Mesendoderm (in vitro differentiated cells): ENCODE measurements around the gene GALNT9.

Experiments used
- DNase-seq: peaks from one replicate; pipeline ENCODE4 v3.0.0; 2013
- H2AK5ac ChIP-seq: 2 replicates; pipeline ENCODE4 v1.6.1; 2013; ENCODE audit warnings: low read length, inconsistent platforms
- H2BK120ac ChIP-seq: 2 replicates; pipeline ENCODE4 v1.6.1; 2013; ENCODE audit warnings: low read depth, mild to moderate bottlenecking, low read length, moderate library complexity, mixed read lengths
- H2BK15ac ChIP-seq: replicated peaks from 2 replicates; pipeline ENCODE4 v1.6.1; 2013; ENCODE audit warnings: low read depth, mild to moderate bottlenecking, moderate library complexity
- H2BK5ac ChIP-seq: 2 replicates; pipeline ENCODE4 v1.6.1; 2013; ENCODE audit warnings: low read length, inconsistent platforms
- H3K18ac ChIP-seq: 2 replicates; pipeline ENCODE4 v1.6.1; 2013; ENCODE audit warnings: mild to moderate bottlenecking, low read length, mixed read lengths
- H3K23ac ChIP-seq: one replicate; pipeline ENCODE4 v1.6.1; 2013; ENCODE audit warnings: low read length
- H3K27ac ChIP-seq: 2 replicates; pipeline ENCODE4 v1.5.1; 2013; ENCODE audit warnings: low read depth, mild to moderate bottlenecking, inconsistent platforms, low read length, moderate library complexity
- H3K27me3 ChIP-seq: 2 replicates; pipeline ENCODE4 v1.6.1; 2013; ENCODE audit warnings: low read length, control low read depth, mild to moderate bottlenecking, inconsistent platforms; ENCODE audit not compliant: insufficient read depth, poor library complexity
- H3K36me3 ChIP-seq: 2 replicates; pipeline ENCODE4 v1.6.1; 2013; ENCODE audit warnings: low read length, inconsistent platforms; ENCODE audit not compliant: control insufficient read depth, insufficient read depth
- H3K4ac ChIP-seq: one replicate; pipeline ENCODE4 v1.6.1; 2013; ENCODE audit warnings: low read depth, mild to moderate bottlenecking, low read length, moderate library complexity
- H3K4me1 ChIP-seq: 2 replicates; pipeline ENCODE4 v1.6.1; 2013; ENCODE audit warnings: low read depth, low read length, inconsistent platforms; ENCODE audit not compliant: control insufficient read depth
- H3K4me2 ChIP-seq: 2 replicates; pipeline ENCODE4 v1.6.1; 2013; ENCODE audit warnings: low read length
- H3K4me3 ChIP-seq: 2 replicates; pipeline ENCODE4 v1.5.1; 2013; ENCODE audit warnings: mild to moderate bottlenecking, low read length
- H3K56ac ChIP-seq: one replicate; pipeline ENCODE4 v1.6.1; 2013; ENCODE audit warnings: low read length
- H3K79me1 ChIP-seq: 2 replicates; pipeline ENCODE4 v1.6.1; 2013; ENCODE audit warnings: low read length, inconsistent platforms
- H3K79me2 ChIP-seq: 2 replicates; pipeline ENCODE4 v1.6.1; 2013; ENCODE audit warnings: mild to moderate bottlenecking, low read length; ENCODE audit not compliant: control insufficient read depth, insufficient read depth
- H3K9ac ChIP-seq: 2 replicates; pipeline ENCODE4 v1.6.1; 2013; ENCODE audit warnings: low read length, inconsistent platforms
- H4K5ac ChIP-seq: one replicate; pipeline ENCODE4 v1.6.1; 2013; ENCODE audit warnings: low read length
- H4K8ac ChIP-seq: one replicate; pipeline ENCODE4 v1.6.1; 2013; ENCODE audit warnings: low read depth, mild to moderate bottlenecking, control low read depth, low read length, moderate library complexity
- WGBS: extraction: QIAGEN DNeasy Blood & Tissue Kit; methylation state at CpG from one replicate; pipeline ENCODE4 v1.1.7; 2013; ENCODE audit warnings: low lambda C conversion rate, missing lambda C conversion rate; ENCODE audit not compliant: insufficient coverage; ENCODE audit errors: extremely low coverage; 5-methylcytosine and 5-hydroxymethylcytosine counted together

Gene GALNT9

DNA sequence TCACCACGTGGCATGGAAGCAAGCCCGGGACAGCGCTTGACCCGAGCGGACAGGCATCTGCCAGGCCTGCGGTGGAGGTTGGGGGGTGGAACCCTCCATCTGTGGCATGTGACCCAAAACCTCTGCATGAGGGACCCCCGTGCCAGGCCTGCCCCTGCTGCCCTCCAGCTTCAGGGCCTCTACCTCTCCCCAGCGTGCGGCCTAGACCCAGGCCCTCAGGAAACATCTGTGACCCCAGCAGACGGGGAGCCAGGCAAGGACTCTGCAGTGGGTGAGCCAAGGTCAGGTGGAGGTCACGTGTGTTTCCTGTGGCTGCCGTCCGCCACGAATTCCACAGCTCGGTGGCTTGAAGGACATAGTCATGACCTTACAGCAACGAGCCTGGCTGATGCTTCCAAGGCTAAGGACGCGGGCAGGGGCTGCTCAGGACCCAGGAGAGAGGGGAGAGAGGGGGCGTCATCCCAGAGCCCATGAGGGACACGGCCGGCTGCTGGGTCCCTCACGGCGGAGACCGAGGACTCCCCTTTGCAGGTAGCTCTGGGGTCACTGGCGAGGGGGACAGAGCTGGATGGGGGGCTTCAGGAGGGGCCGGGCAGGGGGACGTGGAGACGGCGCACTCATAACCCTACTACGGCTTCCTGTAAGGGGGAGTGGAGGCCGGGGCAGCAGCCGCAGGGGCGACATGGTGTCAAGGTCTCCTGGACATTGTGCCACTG lies 91.5 kb downstream of the GALNT9 start:
- Histone ChIP-seq H4K5ac (no peak overlapping the region), H3K4me2 (no peak overlapping the region), H3K4me1 (no peaks in the 10 kb centered on the region), H3K23ac (no peak overlapping the region), H3K79me1 (no peaks in the 10 kb centered on the region), H3K27me3 (no peaks in the 10 kb centered on the region), H2BK5ac (no peak overlapping the region), H3K9ac (no peak overlapping the region), H4K8ac (no peak overlapping the region), H2BK120ac (no peak overlapping the region), H2AK5ac (no peak overlapping the region), H3K56ac (no peak overlapping the region), H3K18ac (no peak overlapping the region), H3K36me3 (no peaks in the 10 kb centered on the region), H3K79me2 (no peaks in the 10 kb centered on the region), H3K4ac (no peak overlapping the region), H3K27ac (no peak overlapping the region), H2BK15ac (no peak overlapping the region), H3K4me3 (no peak overlapping the region)
- no peak for DNase-seq
- no CpG with 5 or more reads among the region's 33 CpGs for WGBS

DNA sequence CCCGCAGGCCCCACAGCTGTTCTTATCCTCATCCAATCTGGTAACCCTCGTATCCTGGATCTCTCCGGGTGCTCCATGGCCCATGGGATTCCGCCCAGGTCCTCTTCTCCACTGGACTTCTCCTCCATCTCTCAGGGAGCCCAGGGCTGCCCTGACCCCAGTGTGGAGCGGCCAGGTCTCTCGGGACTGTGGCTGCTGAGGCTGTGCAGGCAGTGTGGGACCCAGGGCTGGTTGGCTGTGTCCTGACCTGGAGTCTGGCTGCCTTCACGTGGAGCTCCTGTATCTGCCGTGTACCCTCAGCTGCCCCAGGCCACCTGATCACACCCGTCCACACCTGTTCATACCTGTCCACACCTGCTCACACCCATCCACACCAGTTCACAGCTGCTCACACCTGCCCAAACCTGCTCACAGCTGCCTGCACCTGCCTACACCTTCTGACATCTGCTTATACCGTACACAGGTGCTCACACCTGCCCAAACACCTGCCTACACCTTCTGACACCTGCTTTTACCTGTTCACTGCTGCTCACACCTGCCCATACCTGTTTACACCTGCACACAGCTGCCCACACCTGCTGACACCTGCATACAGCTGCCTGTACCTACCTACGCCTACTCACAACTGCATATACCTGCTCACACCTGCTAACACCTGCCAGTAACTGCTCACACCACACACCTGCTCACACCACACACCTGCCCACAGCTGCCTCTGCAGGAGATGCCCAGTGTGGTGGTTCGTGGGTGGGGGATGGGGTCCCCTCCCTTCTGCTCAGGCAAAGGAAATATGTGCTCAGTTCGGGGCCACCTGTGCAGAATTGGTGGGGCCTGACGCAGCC lies 92.2 kb downstream of the GALNT9 start:
- Histone ChIP-seq H2BK5ac (no peak overlapping the region), H4K8ac (no peak overlapping the region), H2BK120ac (no peak overlapping the region), H3K79me1 (no peaks in the 10 kb centered on the region), H3K23ac (no peak overlapping the region), H3K56ac (no peak overlapping the region), H2AK5ac (no peak overlapping the region), H3K4ac (no peak overlapping the region), H3K9ac (no peak overlapping the region), H3K4me3 (no peak overlapping the region), H4K5ac (no peak overlapping the region), H3K4me1 (no peaks in the 10 kb centered on the region), H3K27me3 (no peaks in the 10 kb centered on the region), H3K4me2 (no peak overlapping the region), H3K36me3 (no peaks in the 10 kb centered on the region), H3K27ac (no peak overlapping the region), H2BK15ac (no peak overlapping the region), H3K18ac (no peak overlapping the region), H3K79me2 (no peaks in the 10 kb centered on the region)
- no peak for DNase-seq
- WGBS = no CpG with 5 or more reads among the region's 14 CpGs

DNA sequence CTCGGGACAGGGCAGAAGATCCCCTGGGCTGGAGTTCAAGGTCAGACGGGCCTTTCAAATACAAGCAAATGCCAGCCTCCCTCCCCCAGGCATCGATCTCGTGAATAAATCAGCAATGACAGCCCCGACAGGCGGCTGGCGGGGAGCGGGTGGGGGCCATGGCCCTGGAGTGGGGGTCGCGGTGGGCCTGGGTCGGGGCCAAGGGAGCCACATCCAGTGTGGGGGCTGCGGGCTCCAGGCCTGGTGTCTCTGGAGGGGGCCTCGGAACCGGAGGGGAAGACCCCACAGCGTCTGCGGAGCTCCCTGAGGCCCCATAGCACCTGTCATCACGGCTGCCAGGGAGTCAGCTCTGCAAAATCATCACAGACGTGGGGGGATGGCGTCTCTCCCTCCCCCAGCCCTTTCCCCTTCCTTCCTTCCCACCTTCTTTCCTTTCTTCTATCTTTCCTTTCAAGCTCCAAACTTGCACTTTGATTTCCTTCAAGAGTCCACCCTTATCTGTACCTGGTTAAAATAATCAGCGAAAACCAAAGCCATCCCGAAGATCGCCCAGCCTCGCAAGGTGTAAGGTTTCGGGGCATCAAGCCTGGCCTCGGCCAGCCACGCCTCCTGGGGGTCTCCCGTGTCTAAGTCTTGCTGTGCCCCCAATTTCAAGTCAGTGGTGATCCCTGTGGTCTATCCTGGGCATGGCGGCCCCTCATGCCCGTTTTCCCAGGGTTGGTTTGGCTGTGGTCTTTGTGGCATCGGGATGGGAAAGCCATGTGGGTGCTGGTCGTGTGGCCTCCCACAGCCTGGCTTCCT lies 93.1 kb downstream of the GALNT9 start:
- no peak overlapping the region for H3K23ac ChIP-seq
- no peak overlapping the region for H3K18ac ChIP-seq
- no peaks in the 10 kb centered on the region for H3K4me1 ChIP-seq
- H4K8ac ChIP-seq = no peak overlapping the region
- no peak overlapping the region for H2BK120ac ChIP-seq
- no peak overlapping the region for H3K27ac ChIP-seq
- H3K36me3 ChIP-seq = no peaks in the 10 kb centered on the region
- no peak overlapping the region for H2BK15ac ChIP-seq
- no CpG with 5 or more reads among the region's 31 CpGs for WGBS
- no peak for DNase-seq
- no peak overlapping the region for H3K4me3 ChIP-seq
- H3K4me2 ChIP-seq = no peak overlapping the region
- no peak overlapping the region for H2AK5ac ChIP-seq
- no peaks in the 10 kb centered on the region for H3K27me3 ChIP-seq
- H3K79me2 ChIP-seq = no peaks in the 10 kb centered on the region
- no peak overlapping the region for H3K56ac ChIP-seq
- no peak overlapping the region for H4K5ac ChIP-seq
- no peak overlapping the region for H3K9ac ChIP-seq
- no peak overlapping the region for H3K4ac ChIP-seq
- no peak overlapping the region for H2BK5ac ChIP-seq
- no peaks in the 10 kb centered on the region for H3K79me1 ChIP-seq

DNA sequence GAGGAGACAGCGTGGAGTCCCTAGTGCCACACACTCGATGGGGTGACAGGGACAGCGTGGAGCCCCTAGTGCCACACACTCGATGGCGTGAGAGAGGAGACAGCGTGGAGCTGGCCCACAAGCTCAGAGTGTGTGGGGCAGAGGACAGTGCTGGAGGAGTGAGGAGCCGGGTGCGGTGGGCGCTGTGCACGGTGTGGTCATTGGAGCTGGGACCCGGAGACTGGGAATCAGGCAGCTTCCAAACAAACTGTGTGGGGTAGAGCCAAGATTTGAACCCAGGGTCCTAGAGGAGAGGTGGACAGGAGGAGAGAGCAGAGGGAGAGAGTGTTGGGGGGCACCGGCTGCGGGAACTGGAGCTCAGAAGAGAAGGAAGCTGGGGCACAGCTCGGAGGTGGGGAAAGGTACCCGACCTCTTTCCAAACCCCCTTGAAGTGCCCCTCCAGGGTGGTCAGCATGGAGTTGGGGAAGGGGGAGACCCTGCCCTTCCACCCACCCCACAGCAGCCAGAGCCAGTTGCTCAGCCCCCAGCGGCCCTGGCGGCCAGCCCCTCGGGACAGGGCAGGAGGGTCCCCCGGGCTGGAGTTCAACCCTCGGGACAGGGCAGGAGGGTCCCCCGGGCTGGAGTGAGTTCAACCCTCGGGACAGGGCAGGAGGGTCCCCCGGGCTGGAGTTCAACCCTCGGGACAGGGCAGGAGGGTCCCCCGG lies 94.1 kb downstream of the GALNT9 start:
- Histone ChIP-seq H3K18ac (no peak overlapping the region), H3K56ac (no peak overlapping the region), H3K79me1 (no peaks in the 10 kb centered on the region), H3K4me3 (no peak overlapping the region), H3K4me1 (no peaks in the 10 kb centered on the region), H3K23ac (no peak overlapping the region), H3K27ac (no peak overlapping the region), H4K8ac (no peak overlapping the region), H2AK5ac (no peak overlapping the region), H3K27me3 (no peaks in the 10 kb centered on the region), H3K79me2 (no peaks in the 10 kb centered on the region), H2BK15ac (no peak overlapping the region), H3K36me3 (no peaks in the 10 kb centered on the region), H2BK120ac (no peak overlapping the region), H3K4ac (no peak overlapping the region), H2BK5ac (no peak overlapping the region), H4K5ac (no peak overlapping the region), H3K4me2 (no peak overlapping the region), H3K9ac (no peak overlapping the region)
- no CpG with 5 or more reads among the region's 25 CpGs for WGBS
- no peak for DNase-seq

DNA sequence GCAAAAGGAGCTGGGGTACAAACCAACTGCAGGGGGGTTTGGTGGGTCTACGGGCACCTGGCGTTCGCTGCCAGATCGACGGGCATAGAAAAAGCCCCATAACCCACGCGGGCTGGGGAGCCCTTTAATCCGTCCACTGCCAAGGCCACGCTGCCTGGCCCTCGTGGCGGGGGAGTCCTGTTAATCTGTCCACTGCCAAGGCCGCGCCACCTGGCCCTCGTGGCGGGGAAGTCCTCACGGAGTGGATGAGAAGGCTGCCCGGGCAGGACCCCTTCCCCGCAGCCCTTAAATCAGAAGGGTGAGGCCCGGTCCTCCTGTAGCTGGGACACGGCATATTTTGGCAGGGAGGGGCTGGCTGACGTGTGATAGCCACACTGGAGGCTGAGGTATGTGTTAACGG lies 99.0 kb downstream of the GALNT9 start:
- Histone ChIP-seq H4K5ac (no peak overlapping the region), H2BK5ac (no peak overlapping the region), H3K4me2 (no peak overlapping the region), H3K56ac (no peak overlapping the region), H3K23ac (no peak overlapping the region), H2AK5ac (no peak overlapping the region), H3K27me3 (no peaks in the 10 kb centered on the region), H3K9ac (no peak overlapping the region), H2BK15ac (no peak overlapping the region), H3K4me3 (no peak overlapping the region), H3K36me3 (no peaks in the 10 kb centered on the region), H3K4me1 (no peaks in the 10 kb centered on the region), H3K4ac (no peak overlapping the region), H3K79me1 (no peaks in the 10 kb centered on the region), H4K8ac (no peak overlapping the region), H3K27ac (no peak overlapping the region), H2BK120ac (no peak overlapping the region), H3K79me2 (no peaks in the 10 kb centered on the region), H3K18ac (no peak overlapping the region)
- no CpG with 5 or more reads among the region's 22 CpGs for WGBS
- DNase-seq = no peak
